Activated T-helper 1 cell treated with anti-CD3 and anti-CD28 coated beads, Interleukin-12 subunit alpha, Interleukin-12 subunit beta, Interleukin-2, Interleukin-4 antibody, amounts not matched to agents 30 ng/mL and 10 ng/mL and 1 ng/mL, durations not matched to agents 14 hours and 24 hours and 36 hours (primary cell): ENCODE data around the gene SEC14L5. TPM values are rescaled to one million over a fixed set of nuclear protein-coding genes. Genes with fewer than 3 reads are reported as not detected.
A peak's percentile ranks its signal among the peaks of the same experiment; 100 is the strongest.
"Not testable (repeated sequence)": the region's sequence is repeated elsewhere in the genome, so short reads cannot be mapped to it uniquely, and the experiment has no call there.

Experiments used
- DNase-seq: peaks from one replicate; pipeline ENCODE4 v3.0.0; 2021; ENCODE audit warnings: low spot score
- H3K27ac Mint-ChIP-seq: one replicate; pipeline ENCODE4 v1.8.0; 2021; ENCODE audit warnings: mild to moderate bottlenecking, mixed read lengths
- H3K27me3 Mint-ChIP-seq: one replicate; pipeline ENCODE4 v1.8.0; 2022; ENCODE audit warnings: mild to moderate bottlenecking, moderate library complexity, mixed read lengths; ENCODE audit not compliant: insufficient read depth
- H3K36me3 Mint-ChIP-seq: one replicate; pipeline ENCODE4 v1.8.0; 2021; ENCODE audit warnings: low read depth, mixed read lengths
- H3K4me1 Mint-ChIP-seq: one replicate; pipeline ENCODE4 v1.8.0; 2021; ENCODE audit warnings: low read depth, mixed read lengths
- H3K4me3 Mint-ChIP-seq: one replicate; pipeline ENCODE4 v1.8.0; 2021; ENCODE audit warnings: mild to moderate bottlenecking, moderate library complexity, mixed read lengths
- H3K9me3 Mint-ChIP-seq: one replicate; pipeline ENCODE4 v1.8.0; 2021; ENCODE audit warnings: mixed read lengths
- intact Hi-C: fragments of 100-400 bp; cut with micrococcal nuclease; formaldehyde crosslinking; loops from one replicate; pipeline ENCODE4 v1.15.1; 2024
- total RNA-seq: library from RNA; stranded (reverse); gene quantifications from 2 replicates; pipeline ENCODE4 v1.2.3, GENCODE V29; 2022

SEC14L5 gene
- total RNA-seq, 1 donor from 2014 or later = not detected

- Mint-ChIP-seq H3K4me3 (no peak overlapping the region), H3K27ac (no peak overlapping the region), H3K36me3 (no peaks in the 10 kb centered on the region), H3K4me1 (no peaks in the 10 kb centered on the region), H3K27me3 (no peaks in the 10 kb centered on the region), H3K9me3 (no peaks in the 10 kb centered on the region)
- DNase-seq = no peak
- intact Hi-C loops = no loop called here
Observed at GRCh38 chr16:4947722-4948503, 10.2 kb upstream of the SEC14L5 start.

DNA sequence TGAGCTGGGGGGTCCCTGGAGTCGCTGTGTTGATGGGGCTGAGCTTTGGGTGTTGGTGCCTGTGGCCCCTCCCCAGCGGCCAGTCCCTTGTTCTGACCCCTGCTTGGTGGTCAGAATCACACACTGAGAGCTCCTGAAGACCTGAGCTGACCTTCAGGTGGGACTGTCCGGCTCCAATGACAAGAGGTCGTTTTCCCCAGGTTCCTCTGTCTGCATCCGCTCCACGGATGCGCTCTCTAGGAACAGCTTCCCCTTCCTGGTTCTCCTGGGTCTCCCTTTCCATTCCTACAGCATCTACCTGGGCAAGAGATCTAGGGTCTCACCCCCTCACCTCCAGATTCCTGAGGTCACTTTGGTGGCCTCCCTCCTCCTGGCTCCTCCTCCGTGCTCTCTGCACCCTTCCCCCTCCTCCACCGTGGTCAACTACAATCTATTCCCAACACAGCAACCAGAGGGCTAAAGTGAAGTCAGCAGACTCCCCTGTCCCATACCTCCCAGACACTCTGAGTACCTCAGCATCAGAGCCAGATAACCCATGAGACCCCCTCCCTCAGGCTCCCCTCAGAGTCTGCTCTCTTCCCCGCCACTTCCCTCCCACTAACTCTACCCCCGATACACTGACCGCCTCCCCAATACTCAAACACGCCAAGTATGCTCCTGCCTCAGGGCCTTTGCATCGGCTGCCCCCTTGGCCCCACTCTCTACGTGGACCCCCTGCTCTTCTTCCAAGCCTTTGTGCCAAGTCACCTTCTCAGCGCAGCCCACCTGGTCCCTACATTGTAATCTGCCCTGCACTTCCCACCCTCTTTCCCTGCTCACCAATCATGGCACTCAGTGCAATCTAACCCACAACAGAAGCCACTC, 9.0 kb upstream of the SEC14L5 start:
- Mint-ChIP-seq H3K36me3 (no peaks in the 10 kb centered on the region), H3K4me3 (no peak overlapping the region), H3K4me1 (no peaks in the 10 kb centered on the region), H3K27ac (no peak overlapping the region), H3K9me3 (no peaks in the 10 kb centered on the region), H3K27me3 (no peaks in the 10 kb centered on the region)
- no peak for DNase-seq
- intact Hi-C loops = no loop called here

DNA sequence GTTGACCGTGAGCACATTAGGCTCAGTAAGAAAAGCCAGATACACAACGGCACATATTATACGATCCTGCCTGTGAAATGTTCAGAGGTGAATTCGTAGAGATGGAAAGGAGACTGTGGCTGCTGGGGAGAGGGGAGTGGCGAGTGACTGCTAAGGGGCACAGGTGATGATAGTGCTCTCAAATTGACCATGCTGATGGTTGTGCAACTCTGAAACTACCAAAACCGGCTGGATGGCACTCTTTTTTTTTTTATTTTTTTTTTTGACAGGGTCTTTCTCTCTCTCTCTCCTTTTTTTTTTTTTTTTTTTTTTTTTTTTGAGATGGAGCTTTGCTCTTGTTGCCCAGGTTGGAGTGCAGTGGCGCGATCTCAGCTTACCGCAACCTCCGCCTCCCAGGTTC, 8.1 kb upstream of the SEC14L5 start:
- Mint-ChIP-seq H3K27me3 (peaks cover 5% of the 10 kb centered on the region), H3K9me3 (no peaks in the 10 kb centered on the region), H3K27ac (no peak overlapping the region), H3K4me3 (no peak overlapping the region), H3K4me1 (no peaks in the 10 kb centered on the region), H3K36me3 (no peaks in the 10 kb centered on the region)
- intact Hi-C loops = loop anchor here (10.0 kb wide), 1 partner anchor 445 kb away; no protein-coding TSS in a partner anchor
- DNase-seq = no peak

- H3K27me3 Mint-ChIP-seq = peaks cover 14% of the 10 kb centered on the region
- intact Hi-C loops = loop anchor here (10.0 kb wide), 1 partner anchor 447 kb away; no protein-coding TSS in a partner anchor
- not testable (repeated sequence) for H3K9me3 Mint-ChIP-seq, H3K36me3 Mint-ChIP-seq, DNase-seq, H3K4me3 Mint-ChIP-seq, H3K4me1 Mint-ChIP-seq, H3K27ac Mint-ChIP-seq
Observed at GRCh38 chr16:4951583-4951982, 6.5 kb upstream of the SEC14L5 start.

- Mint-ChIP-seq H3K27ac (no peak overlapping the region), H3K9me3 (no peaks in the 10 kb centered on the region), H3K27me3 (peaks cover 21% of the 10 kb centered on the region), H3K36me3 (no peaks in the 10 kb centered on the region), H3K4me3 (no peak overlapping the region), H3K4me1 (peaks cover 22% of the 10 kb centered on the region)
- intact Hi-C loops = loop anchor here (5.0 to 10.0 kb wide), 2 partner anchors 337 to 450 kb away; no protein-coding TSS in a partner anchor
- DNase-seq = no peak
Observed at GRCh38 chr16:4954714-4955113, 3.4 kb upstream of the SEC14L5 start.

GRCh38 chr16:4957420-4957719, 760 bp upstream of the SEC14L5 start:
- H3K4me1 Mint-ChIP-seq = peaks cover 22% of the 10 kb centered on the region
- H3K4me3 Mint-ChIP-seq = peak overlapping the region; percentile 85
- H3K9me3 Mint-ChIP-seq = no peaks in the 10 kb centered on the region
- H3K36me3 Mint-ChIP-seq = no peaks in the 10 kb centered on the region
- peak overlapping the region; percentile 26 for H3K27ac Mint-ChIP-seq
- intact Hi-C loops = loop anchor here (5.0 to 10.0 kb wide), 2 partner anchors 340 to 453 kb away; no protein-coding TSS in a partner anchor
- peaks cover 21% of the 10 kb centered on the region for H3K27me3 Mint-ChIP-seq
- DNase-seq = no peak

DNA sequence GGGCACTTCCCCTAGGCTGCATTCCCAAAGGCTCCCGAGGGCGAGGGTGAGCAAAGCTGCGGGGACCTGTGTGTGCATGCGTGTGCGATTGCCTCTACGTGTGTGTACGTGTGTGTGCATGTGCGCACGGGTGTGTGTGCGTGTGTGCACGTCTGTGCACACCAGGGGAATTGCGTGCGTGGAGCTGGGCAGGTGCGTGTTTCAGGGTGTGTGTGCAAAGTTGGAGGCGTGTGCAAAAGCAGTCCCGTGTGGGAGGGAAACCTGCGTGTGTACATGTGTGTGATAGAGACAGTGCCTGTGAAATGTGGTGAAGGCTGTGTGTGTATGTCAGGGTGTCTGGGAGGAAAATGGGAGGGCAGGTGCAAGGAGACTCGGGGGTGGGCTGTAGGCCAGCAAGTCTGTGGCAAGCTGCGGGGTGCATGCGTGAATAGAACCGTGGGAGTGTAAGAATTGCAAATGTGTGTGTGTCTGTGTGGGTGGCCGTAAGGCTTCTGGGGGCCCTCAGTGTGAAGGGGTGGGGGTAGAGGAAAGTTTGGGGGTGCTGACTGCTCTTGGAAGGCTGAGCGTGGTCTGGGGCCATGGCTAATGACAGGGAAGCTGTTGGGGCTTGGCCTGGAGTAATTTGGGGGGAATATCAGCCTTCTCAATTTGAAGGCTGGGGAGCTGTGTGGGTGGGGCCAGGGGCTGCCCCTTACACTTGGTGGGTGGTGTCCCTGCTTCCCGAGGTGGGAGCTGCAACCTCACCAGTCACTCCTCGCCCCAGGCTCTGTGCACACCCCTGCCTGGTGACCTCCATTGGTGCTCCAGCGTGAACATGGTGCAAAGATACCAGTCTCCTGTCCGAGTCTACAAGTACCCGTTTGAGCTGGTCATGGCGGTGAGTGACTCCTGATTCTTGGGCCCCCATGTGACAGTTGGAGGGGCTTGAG, 644 bp downstream of the SEC14L5 start:
- peak overlapping the region; percentile 1 for H3K4me3 Mint-ChIP-seq
- intact Hi-C loops = loop anchor here (1.0 to 10.0 kb wide), 8 partner anchors 75 to 454 kb away; partner anchors contain the start of genes ANKS3, DNAAF8, GLYR1 and NAGPA

GRCh38 chr16:4960579-4960978, 2.4 kb downstream of the SEC14L5 start:
- H3K27ac Mint-ChIP-seq = no peak overlapping the region
- H3K36me3 Mint-ChIP-seq = no peaks in the 10 kb centered on the region
- intact Hi-C loops = no loop called here
- H3K9me3 Mint-ChIP-seq = no peaks in the 10 kb centered on the region
- H3K4me3 Mint-ChIP-seq = no peak overlapping the region
- no peak for DNase-seq
- peaks cover 22% of the 10 kb centered on the region for H3K4me1 Mint-ChIP-seq
- peaks cover 14% of the 10 kb centered on the region for H3K27me3 Mint-ChIP-seq

More for the DNA sequence above, 644 bp downstream of the SEC14L5 start:
- no peak for DNase-seq
- Mint-ChIP-seq H3K27ac (no peak overlapping the region), H3K27me3 (peaks cover 23% of the 10 kb centered on the region), H3K4me1 (peaks cover 22% of the 10 kb centered on the region), H3K9me3 (no peaks in the 10 kb centered on the region), H3K36me3 (no peaks in the 10 kb centered on the region)

DNA sequence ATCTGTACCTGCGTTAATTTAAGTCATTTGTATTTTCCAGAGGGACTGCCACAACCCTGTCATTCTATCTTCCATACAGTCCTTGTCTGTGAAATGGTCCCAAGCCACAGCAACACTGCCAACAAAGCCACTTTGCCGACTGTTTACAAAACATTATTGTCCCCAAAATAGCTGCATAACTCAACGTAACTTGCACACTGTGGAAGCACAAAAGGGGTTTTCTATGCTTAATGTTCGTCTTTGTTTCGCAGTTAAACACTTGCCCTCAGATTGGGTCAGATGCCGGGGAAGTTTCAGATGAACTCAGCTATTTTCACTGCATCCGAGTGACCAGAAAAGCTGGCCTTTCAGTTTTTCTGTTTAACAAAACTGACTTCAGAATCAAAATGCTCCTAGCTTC, 4.6 kb downstream of the SEC14L5 start:
- Mint-ChIP-seq H3K4me1 (peaks cover 11% of the 10 kb centered on the region), H3K27me3 (peaks cover 6% of the 10 kb centered on the region), H3K36me3 (no peaks in the 10 kb centered on the region), H3K27ac (no peak overlapping the region), H3K9me3 (no peaks in the 10 kb centered on the region), H3K4me3 (no peak overlapping the region)
- intact Hi-C loops = no loop called here
- DNase-seq = no peak

GRCh38 chr16:4963527-4963926, 5.4 kb downstream of the SEC14L5 start:
- DNase-seq, H3K36me3 Mint-ChIP-seq, H3K9me3 Mint-ChIP-seq, H3K4me1 Mint-ChIP-seq, H3K4me3 Mint-ChIP-seq, H3K27ac Mint-ChIP-seq, intact Hi-C loops, H3K27me3 Mint-ChIP-seq: not testable (repeated sequence)

GRCh38 chr16:4966736-4967453, 8.8 kb downstream of the SEC14L5 start:
- DNase-seq = no peak
- Mint-ChIP-seq H3K27ac (no peak overlapping the region), H3K36me3 (no peaks in the 10 kb centered on the region), H3K9me3 (peaks cover 8% of the 10 kb centered on the region), H3K4me1 (no peaks in the 10 kb centered on the region), H3K4me3 (no peak overlapping the region), H3K27me3 (peaks cover 2% of the 10 kb centered on the region)
- intact Hi-C loops = no loop called here

DNA sequence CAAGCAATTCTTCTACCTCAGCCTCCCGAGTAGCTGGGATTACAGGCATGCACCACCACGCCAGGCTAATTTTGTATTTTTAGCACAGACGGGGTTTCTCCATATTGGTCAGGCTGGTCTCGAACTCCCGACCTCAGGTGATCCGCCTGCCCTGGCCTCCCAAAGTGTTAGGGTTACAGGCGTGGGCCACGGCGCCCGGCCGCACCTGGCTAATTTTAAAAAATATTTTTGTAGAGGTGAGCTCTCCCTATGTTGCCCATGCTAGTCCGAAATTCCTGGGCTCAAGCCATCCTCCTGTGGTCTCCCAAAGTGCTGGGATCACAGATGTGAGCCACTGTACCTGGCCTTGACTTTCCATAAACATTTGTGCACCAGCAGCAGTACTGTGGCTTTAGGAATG, 10.1 kb downstream of the SEC14L5 start:
- H3K36me3 Mint-ChIP-seq, DNase-seq, H3K27ac Mint-ChIP-seq, H3K27me3 Mint-ChIP-seq, intact Hi-C loops, H3K4me3 Mint-ChIP-seq, H3K4me1 Mint-ChIP-seq: not testable (repeated sequence)
- H3K9me3 Mint-ChIP-seq = peaks cover 16% of the 10 kb centered on the region
